Measurements from ENCODE around the gene C22orf31. TPM values are rescaled to one million over a fixed set of nuclear protein-coding genes. Genes with fewer than 3 reads are reported as not detected.

The C22orf31 gene
- total RNA-seq, 1 experiment from 2014 or later: not detected

- intact Hi-C loops (cut with micrococcal nuclease; ENCODE audit: unreplicated experiment): loop anchor here (10.0 kb wide), 1 partner anchor 77 kb away; no protein-coding TSS in a partner anchor
- Mint-ChIP-seq H3K4me1 (ENCODE audit: low read depth, unreplicated experiment) (peaks cover 7% of the 10 kb centered on the region), H3K27ac (ENCODE audit: unreplicated experiment) (no peak overlapping the region)
Observed at GRCh38 chr22:29078036-29078868, 16.6 kb upstream of the C22orf31 start.

GRCh38 chr22:29074276-29074772 is 12.7 kb upstream of the C22orf31 start:
- H3K9me3 Mint-ChIP-seq (ENCODE audit: low read depth, unreplicated experiment): no peaks in the 10 kb centered on the region
- no TSS peak for BruUV-seq (replicated peaks)
- peaks cover 20% of the 10 kb centered on the region for H3K36me3 Mint-ChIP-seq (ENCODE audit: insufficient read depth, unreplicated experiment)
- H3K4me1 Mint-ChIP-seq (ENCODE audit: low read depth, unreplicated experiment): peaks cover 5% of the 10 kb centered on the region
- peaks cover 57% of the 10 kb centered on the region for H3K27me3 Mint-ChIP-seq (ENCODE audit: unreplicated experiment)
- H3K27ac Mint-ChIP-seq (ENCODE audit: unreplicated experiment): peak overlapping the region; percentile 21
- no peak for TF ChIP-seq CTCF (IDR thresholded peaks at IDR 0.05; ENCODE audit: unreplicated experiment)
- intact Hi-C loops (cut with micrococcal nuclease; ENCODE audit: unreplicated experiment): loop anchor here (10.0 kb wide), 1 partner anchor 80 kb away; no protein-coding TSS in a partner anchor
- peak overlapping the region; percentile 76 for H3K4me3 Mint-ChIP-seq (ENCODE audit: low read depth, unreplicated experiment)
- no peak for DNase-seq
- CTCF ChIA-PET: interaction anchor here (0.5 kb wide), 1 partner anchor 170 kb away, joined by 3 read pairs; no protein-coding TSS in a partner anchor

More at GRCh38 chr22:29078036-29078868, 16.6 kb upstream of the C22orf31 start:
- DNase-seq: no peak
- Mint-ChIP-seq H3K4me3 (ENCODE audit: low read depth, unreplicated experiment) (no peak overlapping the region), H3K36me3 (ENCODE audit: insufficient read depth, unreplicated experiment) (peaks cover 12% of the 10 kb centered on the region), H3K27me3 (ENCODE audit: unreplicated experiment) (peaks cover 32% of the 10 kb centered on the region), H3K9me3 (ENCODE audit: low read depth, unreplicated experiment) (no peaks in the 10 kb centered on the region)
- no peak for TF ChIP-seq CTCF (IDR thresholded peaks at IDR 0.05; ENCODE audit: unreplicated experiment)
- CTCF ChIA-PET: no interaction called here
- no TSS peak for BruUV-seq (replicated peaks)

GRCh38 chr22:29073618-29074275 is 12.1 kb upstream of the C22orf31 start:
- no peak for TF ChIP-seq CTCF (IDR thresholded peaks at IDR 0.05; ENCODE audit: unreplicated experiment)
- Mint-ChIP-seq H3K36me3 (ENCODE audit: insufficient read depth, unreplicated experiment) (peaks cover 20% of the 10 kb centered on the region), H3K27me3 (ENCODE audit: unreplicated experiment) (peaks cover 58% of the 10 kb centered on the region), H3K4me1 (ENCODE audit: low read depth, unreplicated experiment) (no peaks in the 10 kb centered on the region), H3K4me3 (ENCODE audit: low read depth, unreplicated experiment) (peak overlapping the region; percentile 76), H3K27ac (ENCODE audit: unreplicated experiment) (peak overlapping the region; percentile 21), H3K9me3 (ENCODE audit: low read depth, unreplicated experiment) (no peaks in the 10 kb centered on the region)
- CTCF ChIA-PET: interaction anchor here (0.5 kb wide), 1 partner anchor 170 kb away, joined by 3 read pairs; no protein-coding TSS in a partner anchor
- peak; percentile 52 for DNase-seq
- intact Hi-C loops (cut with micrococcal nuclease; ENCODE audit: unreplicated experiment): loop anchor here (10.0 kb wide), 1 partner anchor 81 kb away; no protein-coding TSS in a partner anchor
- BruUV-seq (replicated peaks): no TSS peak

- no peaks in the 10 kb centered on the region for H3K4me1 Mint-ChIP-seq (ENCODE audit: low read depth, unreplicated experiment)
- peak within 1 kb of the TSS; percentile 76 for H3K4me3 Mint-ChIP-seq (ENCODE audit: low read depth, unreplicated experiment)
- peak within 1 kb of the TSS; percentile 21 for H3K27ac Mint-ChIP-seq (ENCODE audit: unreplicated experiment)
- CTCF ChIA-PET: no interaction called here
- intact Hi-C loops (cut with micrococcal nuclease; ENCODE audit: unreplicated experiment): loop anchor here (10.0 kb wide), 1 partner anchor 82 kb away; no protein-coding TSS in a partner anchor
- no peak for TF ChIP-seq CTCF (IDR thresholded peaks at IDR 0.05; ENCODE audit: unreplicated experiment)
- H3K9me3 Mint-ChIP-seq (ENCODE audit: low read depth, unreplicated experiment): no peaks in the 10 kb centered on the region
- no TSS peak for BruUV-seq (replicated peaks)
- peaks cover 20% of the 10 kb centered on the region for H3K36me3 Mint-ChIP-seq (ENCODE audit: insufficient read depth, unreplicated experiment)
- peaks cover 58% of the 10 kb centered on the region for H3K27me3 Mint-ChIP-seq (ENCODE audit: unreplicated experiment)
- no peak for DNase-seq
Observed at GRCh38 chr22:29072979-29073617, 11.5 kb upstream of the C22orf31 start, which contains the start of gene KREMEN1. Gene KREMEN1 (plus strand): TSS chr22:29073035. CDS start chr22:29073131, 96 bp downstream.

Data from Calu3 (cell line).